ENCODE data around the gene ARF6.

ARF6 gene

DNA sequence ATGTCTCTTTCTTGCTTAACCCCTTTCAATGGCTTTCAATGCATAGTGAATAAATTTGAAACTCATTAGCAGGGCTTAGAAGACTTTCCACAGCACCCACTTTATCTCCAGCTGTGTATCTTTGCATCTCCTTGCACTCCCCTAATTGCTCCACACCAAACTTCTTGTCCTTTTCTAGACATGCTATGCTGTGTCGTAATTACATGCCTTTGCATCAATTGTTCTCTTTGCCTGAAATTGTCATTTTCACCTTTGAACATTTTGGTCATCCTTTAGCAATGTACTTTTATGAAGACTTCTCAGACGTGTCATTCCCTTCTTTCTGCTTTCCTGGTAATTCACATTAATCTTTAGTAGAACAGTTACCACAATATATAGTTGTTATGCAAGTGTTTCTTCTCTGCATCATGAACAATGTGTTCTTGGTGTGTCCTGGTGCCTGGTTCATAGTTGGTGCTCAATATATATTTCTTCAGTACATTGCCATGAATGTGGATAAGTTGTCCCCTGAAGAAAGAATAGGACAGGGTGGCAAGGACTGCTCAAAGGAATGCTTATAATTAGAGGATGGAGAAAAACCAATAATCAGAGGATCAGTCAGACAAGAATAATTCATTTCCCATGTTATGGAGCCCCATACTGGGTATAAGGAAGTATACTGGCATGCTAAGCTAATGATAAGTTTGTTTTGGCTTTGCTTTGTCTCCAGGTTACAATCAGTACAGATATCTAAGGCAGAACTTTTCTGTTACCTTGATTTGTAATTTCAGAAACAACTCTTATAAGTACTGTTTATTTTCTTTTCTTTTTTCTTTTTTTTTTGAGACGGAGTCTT is 27.2 kb downstream of the ARF6 start:
- no peaks in the 10 kb centered on the region for H3K27me3 ChIP-seq (replicated peaks; ENCODE audit: control insufficient read depth, insufficient read depth, low read length)
- DNase-seq (ENCODE audit: extremely low read depth, insufficient read length), result no peak
- H3K4me3 ChIP-seq (replicated peaks; ENCODE audit: low read depth, low read length), result no peak overlapping the region
- TF ChIP-seq, protein P1, sequence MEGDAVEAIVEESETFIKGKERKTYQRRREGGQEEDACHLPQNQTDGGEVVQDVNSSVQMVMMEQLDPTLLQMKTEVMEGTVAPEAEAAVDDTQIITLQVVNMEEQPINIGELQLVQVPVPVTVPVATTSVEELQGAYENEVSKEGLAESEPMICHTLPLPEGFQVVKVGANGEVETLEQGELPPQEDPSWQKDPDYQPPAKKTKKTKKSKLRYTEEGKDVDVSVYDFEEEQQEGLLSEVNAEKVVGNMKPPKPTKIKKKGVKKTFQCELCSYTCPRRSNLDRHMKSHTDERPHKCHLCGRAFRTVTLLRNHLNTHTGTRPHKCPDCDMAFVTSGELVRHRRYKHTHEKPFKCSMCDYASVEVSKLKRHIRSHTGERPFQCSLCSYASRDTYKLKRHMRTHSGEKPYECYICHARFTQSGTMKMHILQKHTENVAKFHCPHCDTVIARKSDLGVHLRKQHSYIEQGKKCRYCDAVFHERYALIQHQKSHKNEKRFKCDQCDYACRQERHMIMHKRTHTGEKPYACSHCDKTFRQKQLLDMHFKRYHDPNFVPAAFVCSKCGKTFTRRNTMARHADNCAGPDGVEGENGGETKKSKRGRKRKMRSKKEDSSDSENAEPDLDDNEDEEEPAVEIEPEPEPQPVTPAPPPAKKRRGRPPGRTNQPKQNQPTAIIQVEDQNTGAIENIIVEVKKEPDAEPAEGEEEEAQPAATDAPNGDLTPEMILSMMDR (IDR thresholded peaks at IDR 0.05; ENCODE audit: insufficient read depth, low read length, poor library complexity, severe bottlenecking), result no peak
- H3K36me3 ChIP-seq (ENCODE audit: control insufficient read depth, insufficient read depth, low read length), result no peaks in the 10 kb centered on the region

DNA sequence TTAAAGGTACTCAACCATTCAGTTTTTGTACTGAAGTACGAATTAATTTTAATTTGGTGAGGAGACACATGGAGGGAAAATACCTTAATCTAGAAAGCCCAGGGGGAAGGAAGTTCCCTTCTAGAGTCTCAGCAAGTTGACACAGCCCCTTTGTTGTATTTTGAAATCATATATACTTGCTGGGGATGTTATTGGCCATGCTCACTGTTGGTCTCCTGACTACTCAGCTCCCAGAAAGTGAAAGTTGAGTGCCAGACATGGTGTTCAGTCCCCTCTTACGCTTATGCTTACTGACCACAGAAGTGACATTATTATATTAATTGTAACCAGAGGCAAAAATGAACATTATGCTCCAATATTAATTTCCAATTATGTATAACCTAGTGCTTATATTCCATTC is 28.1 kb downstream of the ARF6 start:
- Histone ChIP-seq H3K27me3 (replicated peaks; ENCODE audit: control insufficient read depth, insufficient read depth, low read length) (no peaks in the 10 kb centered on the region), H3K36me3 (ENCODE audit: control insufficient read depth, insufficient read depth, low read length) (no peaks in the 10 kb centered on the region), H3K4me3 (replicated peaks; ENCODE audit: low read depth, low read length) (no peak overlapping the region)
- no peak for DNase-seq (ENCODE audit: extremely low read depth, insufficient read length)
- TF ChIP-seq, protein P1 (IDR thresholded peaks at IDR 0.05; ENCODE audit: insufficient read depth, low read length, poor library complexity, severe bottlenecking), result no peak

DNA sequence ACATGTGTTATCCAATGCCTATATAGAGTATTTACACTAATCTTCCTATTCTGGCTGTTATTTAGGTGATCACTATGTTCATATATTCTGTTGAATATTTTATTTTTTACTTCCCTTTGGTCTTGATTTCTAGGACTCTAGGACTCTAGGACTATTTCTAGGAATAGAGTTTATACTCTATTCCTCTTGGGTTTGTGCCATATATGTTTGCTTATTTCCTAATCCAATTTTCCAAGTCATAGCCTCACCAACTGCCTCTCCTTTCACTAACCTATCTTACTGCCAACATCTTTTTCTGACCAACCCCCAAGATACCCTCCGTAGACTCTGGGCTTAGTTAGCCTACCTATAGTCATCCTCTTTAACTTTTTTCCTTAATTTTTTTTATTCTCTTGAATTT is 28.5 kb downstream of the ARF6 start:
- no peak overlapping the region for H3K4me3 ChIP-seq (replicated peaks; ENCODE audit: low read depth, low read length)
- DNase-seq (ENCODE audit: extremely low read depth, insufficient read length), result no peak
- TF ChIP-seq, protein P1 (IDR thresholded peaks at IDR 0.05; ENCODE audit: insufficient read depth, low read length, poor library complexity, severe bottlenecking), result no peak
- no peaks in the 10 kb centered on the region for H3K36me3 ChIP-seq (ENCODE audit: control insufficient read depth, insufficient read depth, low read length)
- no peaks in the 10 kb centered on the region for H3K27me3 ChIP-seq (replicated peaks; ENCODE audit: control insufficient read depth, insufficient read depth, low read length)

DNA sequence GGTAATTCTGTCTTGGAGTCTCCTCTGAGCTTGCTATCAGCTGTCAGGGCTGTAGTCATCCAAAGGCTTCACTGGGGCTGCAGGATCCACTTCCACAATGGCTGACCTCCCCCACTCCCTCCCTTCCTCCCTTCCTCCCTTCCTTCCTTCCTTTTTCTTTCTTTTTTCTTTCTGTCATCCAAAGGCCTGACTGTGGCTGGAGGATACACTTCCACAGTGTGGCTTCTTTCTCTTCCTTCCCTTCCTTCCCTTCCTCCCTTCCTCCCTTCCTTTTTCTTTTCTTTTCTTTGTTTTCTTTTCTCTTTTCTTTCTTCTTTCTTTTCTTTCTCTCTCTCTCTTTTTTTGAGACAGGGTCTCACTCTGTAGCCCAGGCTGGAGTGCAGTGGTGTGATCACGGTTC is 30.6 kb downstream of the ARF6 start:
- TF ChIP-seq, protein P1 (IDR thresholded peaks at IDR 0.05; ENCODE audit: insufficient read depth, low read length, poor library complexity, severe bottlenecking), result no peak
- Histone ChIP-seq H3K27me3 (replicated peaks; ENCODE audit: control insufficient read depth, insufficient read depth, low read length) (no peaks in the 10 kb centered on the region), H3K36me3 (ENCODE audit: control insufficient read depth, insufficient read depth, low read length) (no peaks in the 10 kb centered on the region), H3K4me3 (replicated peaks; ENCODE audit: low read depth, low read length) (no peak overlapping the region)
- no peak for DNase-seq (ENCODE audit: extremely low read depth, insufficient read length)

DNA sequence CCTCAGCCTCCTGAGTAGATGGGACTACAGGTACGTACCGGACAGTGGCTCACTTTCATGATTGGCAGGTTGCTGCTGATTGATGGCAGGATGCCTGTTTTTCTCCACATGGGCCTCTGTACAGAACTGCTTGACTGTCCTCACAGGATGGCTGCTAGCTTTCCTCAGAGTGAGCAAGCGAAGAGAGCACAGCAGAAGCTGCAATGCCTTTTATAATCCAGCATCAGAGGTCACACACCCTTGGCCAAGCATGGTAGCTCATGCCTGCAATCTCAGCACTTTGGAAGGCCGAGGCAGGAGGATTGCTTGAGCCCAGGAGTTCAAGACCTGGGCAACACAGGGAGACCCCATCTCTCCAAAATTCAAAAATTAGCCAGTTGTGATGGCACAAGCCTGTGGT is 31.0 kb downstream of the ARF6 start:
- DNase-seq (ENCODE audit: extremely low read depth, insufficient read length), result no peak
- H3K27me3 ChIP-seq (replicated peaks; ENCODE audit: control insufficient read depth, insufficient read depth, low read length), result no peaks in the 10 kb centered on the region
- no peaks in the 10 kb centered on the region for H3K36me3 ChIP-seq (ENCODE audit: control insufficient read depth, insufficient read depth, low read length)
- TF ChIP-seq, protein P1 (IDR thresholded peaks at IDR 0.05; ENCODE audit: insufficient read depth, low read length, poor library complexity, severe bottlenecking), result no peak
- no peak overlapping the region for H3K4me3 ChIP-seq (replicated peaks; ENCODE audit: low read depth, low read length)
